Measurements from ENCODE around the gene MCM3AP. TPM values are rescaled to one million over a fixed set of nuclear protein-coding genes. Genes with fewer than 3 reads are reported as not detected.

The MCM3AP gene
- total RNA-seq, 2 donors from 2014 or later: 161 to 193 TPM

DNA sequence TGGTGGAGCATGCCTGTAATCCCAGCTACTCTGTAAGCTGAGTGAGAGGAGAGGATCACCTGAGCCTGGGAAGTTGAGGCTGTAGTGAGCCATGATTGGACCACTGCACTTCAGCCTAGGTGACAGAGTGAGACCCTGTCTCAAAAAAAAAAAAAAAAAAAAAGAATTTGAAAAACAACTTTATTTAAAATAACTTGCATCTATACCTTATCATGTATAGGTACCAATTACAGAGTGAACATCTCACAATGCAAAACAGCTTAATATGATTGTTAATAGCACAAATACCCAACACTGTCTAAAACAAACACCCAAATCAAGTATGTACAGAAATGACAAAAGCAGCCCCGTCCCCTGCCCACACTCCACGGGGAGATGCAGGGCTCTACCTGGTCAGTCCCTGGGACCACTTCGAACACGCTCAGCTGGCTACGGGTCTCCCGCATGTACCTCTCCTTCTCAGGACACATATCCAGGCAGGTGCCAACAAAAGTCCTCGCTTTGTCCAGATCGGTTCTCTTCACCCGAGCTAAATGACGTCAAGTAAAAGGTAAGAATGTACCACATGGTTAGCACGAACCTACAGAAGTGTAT is 10.5 kb downstream of the MCM3AP start:
- DNase-seq (ENCODE audit: low spot score) (no peak), ATAC-seq (no peak)
- Mint-ChIP-seq H3K9me3 (no peaks in the 10 kb centered on the region), H3K4me3 (no peak overlapping the region), H3K27ac (no peak overlapping the region), H3K36me3 (peaks cover 20% of the 10 kb centered on the region), H3K27me3 (no peaks in the 10 kb centered on the region), H3K4me1 (ENCODE audit: low read depth in 2 of 2) (peaks cover 5 to 7% of the 10 kb centered on the region in 2 donors)

DNA sequence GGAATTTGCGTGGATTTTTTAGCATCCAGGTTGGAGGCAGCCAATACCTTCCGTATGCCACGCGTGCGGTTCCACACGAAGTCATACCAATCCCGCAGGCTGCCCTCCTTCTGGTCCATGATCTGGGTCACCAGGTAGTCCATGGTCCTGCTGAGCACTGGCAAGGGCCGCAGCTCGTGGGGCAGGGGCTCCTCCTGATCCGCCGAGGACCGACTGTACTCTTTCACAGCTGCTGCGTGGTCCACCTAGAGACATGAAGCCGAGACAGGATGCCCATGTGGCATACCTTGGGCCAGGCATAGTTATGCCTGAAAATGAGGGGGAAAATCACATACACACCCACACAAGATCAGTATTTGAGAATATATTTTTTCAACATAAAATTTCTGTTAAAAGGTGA is 12.1 kb downstream of the MCM3AP start:
- no peak overlapping the region for H3K4me3 Mint-ChIP-seq
- DNase-seq (ENCODE audit: low spot score) (no peak), ATAC-seq (no peak)
- peaks cover 5 to 7% of the 10 kb centered on the region in 2 donors for H3K4me1 Mint-ChIP-seq (ENCODE audit: low read depth in 2 of 2)
- no peak overlapping the region for H3K27ac Mint-ChIP-seq
- H3K27me3 Mint-ChIP-seq: no peaks in the 10 kb centered on the region
- H3K9me3 Mint-ChIP-seq: no peaks in the 10 kb centered on the region
- H3K36me3 Mint-ChIP-seq: peaks cover 20% of the 10 kb centered on the region

GRCh38 chr21:46269466-46269865 is 15.9 kb downstream of the MCM3AP start:
- Mint-ChIP-seq H3K36me3 (peaks cover 21% of the 10 kb centered on the region), H3K4me3 (no peak overlapping the region), H3K27me3 (no peaks in the 10 kb centered on the region), H3K4me1 (ENCODE audit: low read depth in 2 of 2) (peaks cover 0 to 10% of the 10 kb centered on the region in 2 donors), H3K9me3 (no peaks in the 10 kb centered on the region), H3K27ac (no peak overlapping the region)
- DNase-seq (ENCODE audit: low spot score) (no peak), ATAC-seq (no peak)

DNA sequence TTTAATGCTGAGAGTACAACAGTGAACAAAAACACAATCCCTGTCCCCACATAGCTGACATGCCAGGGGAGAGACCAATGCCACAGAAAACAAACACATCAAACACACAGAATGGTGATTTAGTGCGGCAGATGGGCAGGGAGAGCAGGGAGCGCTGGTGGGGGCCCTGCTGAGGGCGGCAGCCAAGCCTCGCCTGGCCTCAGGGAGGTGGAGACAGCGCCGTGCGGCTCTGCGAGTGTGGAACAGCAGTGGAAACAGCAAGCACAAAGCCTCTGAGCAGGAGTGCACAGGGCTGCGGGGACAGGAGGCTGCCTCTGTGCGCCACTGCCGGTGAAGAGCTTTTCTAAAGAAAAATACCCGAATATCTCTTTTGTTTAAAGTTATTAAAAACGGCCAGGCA is 17.0 kb downstream of the MCM3AP start:
- Mint-ChIP-seq H3K4me1 (ENCODE audit: low read depth in 2 of 2) (peaks cover 0 to 10% of the 10 kb centered on the region in 2 donors), H3K9me3 (no peaks in the 10 kb centered on the region), H3K27me3 (no peaks in the 10 kb centered on the region), H3K4me3 (no peak overlapping the region), H3K36me3 (peaks cover 16% of the 10 kb centered on the region), H3K27ac (no peak overlapping the region)
- ATAC-seq (no peak), DNase-seq (ENCODE audit: low spot score) (no peak)

DNA sequence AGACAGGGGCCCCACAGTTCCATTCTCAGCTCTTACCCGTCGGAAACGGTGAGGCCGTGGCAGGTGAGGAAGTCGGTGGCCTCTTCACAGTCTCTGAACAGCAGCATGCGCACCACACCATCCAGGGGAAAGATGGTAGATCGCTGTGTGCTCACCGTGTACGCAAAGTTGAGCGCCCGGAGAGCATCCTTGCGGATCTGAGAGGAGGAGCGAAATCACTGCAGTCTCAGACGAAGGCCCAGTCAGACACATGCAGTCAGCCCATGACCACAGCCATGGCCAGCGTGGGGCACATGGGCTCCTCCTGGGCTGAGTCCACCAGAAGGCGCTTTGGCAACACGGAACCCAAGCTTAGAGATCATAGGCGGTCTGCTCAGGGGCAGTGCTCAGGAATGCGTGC is 18.5 kb downstream of the MCM3AP start:
- Mint-ChIP-seq H3K27me3 (no peaks in the 10 kb centered on the region), H3K4me3 (no peak overlapping the region), H3K4me1 (ENCODE audit: low read depth in 2 of 2) (peaks cover 0 to 6% of the 10 kb centered on the region in 2 donors), H3K36me3 (peaks cover 7% of the 10 kb centered on the region), H3K9me3 (no peaks in the 10 kb centered on the region), H3K27ac (no peak overlapping the region)
- no peak for ATAC-seq
- no peak for DNase-seq (ENCODE audit: low spot score)

DNA sequence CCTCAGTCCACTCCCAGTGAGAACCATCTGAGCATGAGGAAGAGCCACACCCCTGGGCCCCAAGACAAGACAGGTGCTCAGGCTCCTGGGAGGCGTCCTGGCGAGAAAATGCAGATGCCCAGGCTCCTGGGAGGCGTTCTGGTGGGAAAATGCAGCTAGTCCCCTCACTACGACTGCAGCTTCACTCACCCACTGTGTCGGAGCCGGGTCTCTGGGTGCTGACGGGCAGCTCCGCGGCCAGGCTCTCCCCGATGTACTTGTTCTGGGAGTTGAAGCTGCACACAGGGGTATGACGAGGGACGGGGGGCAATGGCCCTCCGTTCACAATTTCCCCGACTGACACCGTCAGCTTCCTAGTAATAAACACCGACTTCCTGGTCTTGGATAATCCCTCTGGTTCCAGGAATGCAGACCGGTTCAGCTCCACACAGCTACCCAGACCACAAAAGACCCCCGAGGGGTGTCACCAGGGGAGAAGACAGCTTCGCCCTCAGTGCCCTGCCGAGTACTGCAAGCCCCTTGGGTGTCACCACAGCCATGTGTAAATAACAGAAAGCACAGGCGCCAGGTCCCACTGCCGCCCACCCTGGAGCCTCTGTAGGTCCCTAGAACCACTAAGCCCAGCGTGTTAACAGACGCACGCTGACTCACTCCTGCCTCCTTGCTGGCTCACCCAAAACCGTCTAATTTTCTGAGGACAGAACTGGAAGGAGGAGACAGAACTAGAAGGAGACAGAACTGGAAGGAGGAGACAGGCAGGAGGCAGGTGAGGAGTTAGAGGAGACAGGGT is 19.5 kb downstream of the MCM3AP start:
- no peaks in the 10 kb centered on the region for H3K27me3 Mint-ChIP-seq
- DNase-seq (ENCODE audit: low spot score) (no peak), ATAC-seq (no peak)
- no peak overlapping the region for H3K4me3 Mint-ChIP-seq
- H3K4me1 Mint-ChIP-seq (ENCODE audit: low read depth in 2 of 2): peaks cover 0 to 6% of the 10 kb centered on the region in 2 donors
- peaks cover 7% of the 10 kb centered on the region for H3K36me3 Mint-ChIP-seq
- H3K27ac Mint-ChIP-seq: no peak overlapping the region
- H3K9me3 Mint-ChIP-seq: no peaks in the 10 kb centered on the region

DNA sequence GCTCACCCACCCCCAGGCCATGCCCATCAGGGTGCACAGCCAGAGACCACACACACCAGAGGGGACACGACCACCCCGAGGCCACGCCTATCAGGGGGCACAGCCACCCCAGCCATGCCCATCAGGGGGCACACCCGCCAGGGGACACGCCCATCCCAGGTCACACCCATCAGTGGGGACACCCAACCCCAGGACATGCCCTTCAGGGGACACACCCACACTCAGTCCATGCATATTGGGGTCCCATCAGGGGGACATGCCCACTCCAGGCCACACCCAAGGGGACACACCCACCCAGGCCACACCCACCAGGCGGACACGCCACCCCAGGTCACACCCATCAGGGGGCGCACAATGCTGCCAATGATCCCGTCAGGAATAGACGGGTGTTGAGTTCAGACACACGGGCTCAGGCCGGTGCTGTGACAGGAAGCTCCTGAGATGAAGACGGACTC is 20.7 kb downstream of the MCM3AP start:
- no peaks in the 10 kb centered on the region for H3K27me3 Mint-ChIP-seq
- no peak overlapping the region for H3K27ac Mint-ChIP-seq
- H3K4me1 Mint-ChIP-seq (ENCODE audit: low read depth in 2 of 2): peaks cover 0 to 6% of the 10 kb centered on the region in 2 donors
- DNase-seq (ENCODE audit: low spot score) (no peak), ATAC-seq (peak in 1 of 2 donors; percentile 53)
- peaks cover 7% of the 10 kb centered on the region for H3K36me3 Mint-ChIP-seq
- no peak overlapping the region for H3K4me3 Mint-ChIP-seq
- no peaks in the 10 kb centered on the region for H3K9me3 Mint-ChIP-seq

- ATAC-seq: no peak
- Mint-ChIP-seq H3K4me1 (ENCODE audit: low read depth in 2 of 2) (peaks cover 0 to 6% of the 10 kb centered on the region in 2 donors), H3K36me3 (peaks cover 7% of the 10 kb centered on the region), H3K27me3 (no peaks in the 10 kb centered on the region), H3K27ac (no peak overlapping the region), H3K4me3 (no peak overlapping the region), H3K9me3 (no peaks in the 10 kb centered on the region)
- DNase-seq (ENCODE audit: low spot score): no peak
Observed at GRCh38 chr21:46264046-46264689, 21.2 kb downstream of the MCM3AP start.

- no peak for ATAC-seq
- no peak for DNase-seq (ENCODE audit: low spot score)
- H3K27ac Mint-ChIP-seq: no peak overlapping the region
- peaks cover 19 to 30% of the 10 kb centered on the region in 2 donors for H3K4me1 Mint-ChIP-seq (ENCODE audit: low read depth in 2 of 2)
- H3K9me3 Mint-ChIP-seq: peaks cover 4% of the 10 kb centered on the region
- peaks cover 21% of the 10 kb centered on the region for H3K36me3 Mint-ChIP-seq
- H3K4me3 Mint-ChIP-seq: no peak overlapping the region
- no peaks in the 10 kb centered on the region for H3K27me3 Mint-ChIP-seq
Observed at GRCh38 chr21:46256501-46256994, 28.9 kb downstream of the MCM3AP start.

DNA sequence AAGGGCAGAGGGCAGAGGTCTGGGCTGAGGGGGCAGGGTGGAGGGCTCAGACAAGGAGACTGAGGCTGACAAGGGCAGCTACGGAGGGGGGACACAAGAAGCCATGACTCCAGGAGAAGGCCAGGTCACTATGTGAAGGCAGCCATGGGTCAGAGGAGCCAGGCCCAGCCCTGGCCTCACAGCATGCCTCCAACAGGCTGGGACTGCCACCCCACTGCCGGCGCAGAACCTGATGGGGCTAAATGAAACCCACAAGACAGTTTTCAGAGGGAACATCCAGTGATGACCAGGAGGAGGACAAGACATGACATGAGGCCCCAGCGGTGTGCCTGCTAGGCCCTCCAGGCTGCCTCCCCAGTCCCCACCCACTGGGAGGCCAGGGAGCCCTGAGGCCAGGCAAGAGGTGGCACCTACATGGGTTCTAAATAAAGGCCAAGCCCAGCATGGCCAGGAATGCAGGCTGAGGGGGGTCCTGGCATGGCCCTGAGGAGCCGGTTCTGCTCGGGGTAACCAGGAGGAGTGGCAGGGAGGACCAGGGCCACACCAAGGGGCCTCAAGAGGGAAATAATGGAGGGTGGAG is 29.6 kb downstream of the MCM3AP start:
- ATAC-seq (no peak), DNase-seq (ENCODE audit: low spot score) (no peak)
- no peaks in the 10 kb centered on the region for H3K27me3 Mint-ChIP-seq
- H3K4me1 Mint-ChIP-seq (ENCODE audit: low read depth in 2 of 2): peaks cover 21 to 31% of the 10 kb centered on the region in 2 donors
- peaks cover 4% of the 10 kb centered on the region for H3K9me3 Mint-ChIP-seq
- no peak overlapping the region for H3K4me3 Mint-ChIP-seq
- H3K27ac Mint-ChIP-seq: no peak overlapping the region
- H3K36me3 Mint-ChIP-seq: peaks cover 21% of the 10 kb centered on the region

GRCh38 chr21:46255166-46255565 is 30.2 kb downstream of the MCM3AP start:
- DNase-seq (ENCODE audit: low spot score) (no peak), ATAC-seq (no peak)
- Mint-ChIP-seq H3K4me3 (no peak overlapping the region), H3K27me3 (no peaks in the 10 kb centered on the region), H3K9me3 (peaks cover 4% of the 10 kb centered on the region), H3K36me3 (peaks cover 21% of the 10 kb centered on the region), H3K4me1 (ENCODE audit: low read depth in 2 of 2) (peaks cover 27 to 38% of the 10 kb centered on the region in 2 donors), H3K27ac (peak overlapping the region; percentile 90 to 97)

GRCh38 chr21:46254208-46254975 is 31.0 kb downstream of the MCM3AP start:
- no peaks in the 10 kb centered on the region for H3K27me3 Mint-ChIP-seq
- peaks cover 34 to 45% of the 10 kb centered on the region in 2 donors for H3K4me1 Mint-ChIP-seq (ENCODE audit: low read depth in 2 of 2)
- ATAC-seq (peak in 1 of 2 donors; percentile 40), DNase-seq (ENCODE audit: low spot score) (no peak)
- peak overlapping the region; percentile 90 to 97 for H3K27ac Mint-ChIP-seq
- peaks cover 28% of the 10 kb centered on the region for H3K36me3 Mint-ChIP-seq
- H3K4me3 Mint-ChIP-seq: peak overlapping the region; percentile 52
- peaks cover 4% of the 10 kb centered on the region for H3K9me3 Mint-ChIP-seq

DNA sequence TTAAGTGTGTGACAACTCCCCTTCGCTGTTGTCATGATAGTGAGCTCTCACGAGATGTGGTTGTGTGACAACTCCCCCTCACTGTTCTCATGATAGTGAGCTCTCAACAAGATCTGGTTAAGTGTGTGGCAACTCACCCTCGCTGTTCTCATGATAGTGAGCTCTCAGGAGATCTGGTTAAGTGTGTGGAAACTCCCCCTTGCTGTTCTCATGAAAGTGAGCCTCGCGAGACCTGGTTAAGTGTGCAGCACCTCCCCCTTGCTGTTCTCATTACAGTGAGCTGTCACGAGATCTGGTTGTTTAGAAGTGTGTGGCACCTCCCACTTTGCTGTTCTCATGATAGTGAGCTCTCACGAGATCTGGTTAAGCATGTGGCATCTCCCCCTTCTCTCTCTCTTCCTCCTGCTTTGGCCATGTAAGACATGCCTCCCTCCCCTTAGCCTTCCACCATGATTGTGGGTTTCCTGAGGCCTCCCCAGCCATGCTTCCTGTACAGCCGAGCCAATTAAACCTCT is 31.7 kb downstream of the MCM3AP start:
- peak overlapping the region; percentile 90 to 97 for H3K27ac Mint-ChIP-seq
- H3K4me1 Mint-ChIP-seq (ENCODE audit: low read depth in 2 of 2): peaks cover 34 to 45% of the 10 kb centered on the region in 2 donors
- peak overlapping the region; percentile 52 for H3K4me3 Mint-ChIP-seq
- peaks cover 29% of the 10 kb centered on the region for H3K36me3 Mint-ChIP-seq
- H3K27me3 Mint-ChIP-seq: no peaks in the 10 kb centered on the region
- ATAC-seq (peak; percentile 86 to 91), DNase-seq (ENCODE audit: low spot score) (peak; percentile 74)
- H3K9me3 Mint-ChIP-seq: peaks cover 4% of the 10 kb centered on the region
